Measurements from ENCODE around the gene RTEL1. TPM values are rescaled to one million over a fixed set of nuclear protein-coding genes. Genes with fewer than 3 reads are reported as not detected.

RTEL1 gene
- total RNA-seq, 1 donor from 2014 or later, result 46.9 TPM

- H3K36me3 Mint-ChIP-seq (ENCODE audit: low read depth), result peaks cover 27% of the 10 kb centered on the region
- H3K27ac Mint-ChIP-seq, result no peak overlapping the region
- H3K4me3 Mint-ChIP-seq (ENCODE audit: low read depth), result peak overlapping the region; percentile 13
- H3K4me1 Mint-ChIP-seq (ENCODE audit: low read depth), result peaks cover 17% of the 10 kb centered on the region
- intact Hi-C loops (cut with micrococcal nuclease), result loop anchor here (10.0 kb wide), 1 partner anchor 126 kb away; the partner anchor contains the start of genes ABHD16B and TPD52L2
- no peaks in the 10 kb centered on the region for H3K9me3 Mint-ChIP-seq
- H3K27me3 Mint-ChIP-seq (ENCODE audit: low read depth), result no peaks in the 10 kb centered on the region
- DNase-seq (ENCODE audit: low spot score), result no peak
Observed at GRCh38 chr20:63738687-63739129, 80.6 kb downstream of the RTEL1 start.

- DNase-seq (ENCODE audit: low spot score), result peak; percentile 72
- Mint-ChIP-seq H3K4me3 (ENCODE audit: low read depth) (peak within 1 kb of the TSS; percentile 13), H3K36me3 (ENCODE audit: low read depth) (peaks cover 22% of the 10 kb centered on the region), H3K27ac (no peak within 1 kb of the TSS), H3K4me1 (ENCODE audit: low read depth) (peaks cover 12% of the 10 kb centered on the region), H3K27me3 (ENCODE audit: low read depth) (no peaks in the 10 kb centered on the region), H3K9me3 (no peaks in the 10 kb centered on the region)
- intact Hi-C loops (cut with micrococcal nuclease), result loop anchor here (5.0 to 10.0 kb wide), 2 partner anchors 32 to 125 kb away; partner anchors contain the start of genes ABHD16B, ARFRP1, TPD52L2 and ZGPAT
Observed at GRCh38 chr20:63739130-63740069, 81.3 kb downstream of the RTEL1 start, which contains the start of gene SLC2A4RG. SLC2A4RG (plus strand) TSS chr20:63739776; CDS start chr20:63739913, 137 bp downstream.

GRCh38 chr20:63740070-63740626 lies 82.0 kb downstream of the RTEL1 start:
- intact Hi-C loops (cut with micrococcal nuclease), result loop anchor here (5.0 kb wide), 1 partner anchor 33 kb away; the partner anchor contains the start of genes ARFRP1 and ZGPAT
- H3K4me3 Mint-ChIP-seq (ENCODE audit: low read depth), result no peak overlapping the region

GRCh38 chr20:63740627-63741353 lies 82.7 kb downstream of the RTEL1 start:
- peak overlapping the region; percentile 52 for H3K4me3 Mint-ChIP-seq (ENCODE audit: low read depth)
- no peak for DNase-seq (ENCODE audit: low spot score)
- peaks cover 16% of the 10 kb centered on the region for H3K36me3 Mint-ChIP-seq (ENCODE audit: low read depth)
- intact Hi-C loops (cut with micrococcal nuclease), result loop anchor here (5.0 kb wide), 1 partner anchor 33 kb away; the partner anchor contains the start of genes ARFRP1 and ZGPAT
- H3K27me3 Mint-ChIP-seq (ENCODE audit: low read depth), result no peaks in the 10 kb centered on the region
- no peak overlapping the region for H3K27ac Mint-ChIP-seq
- H3K4me1 Mint-ChIP-seq (ENCODE audit: low read depth), result peaks cover 12% of the 10 kb centered on the region
- H3K9me3 Mint-ChIP-seq, result no peaks in the 10 kb centered on the region

More at GRCh38 chr20:63740070-63740626, 82.0 kb downstream of the RTEL1 start:
- H3K27ac Mint-ChIP-seq, result no peak overlapping the region
- peaks cover 22% of the 10 kb centered on the region for H3K36me3 Mint-ChIP-seq (ENCODE audit: low read depth)
- peaks cover 12% of the 10 kb centered on the region for H3K4me1 Mint-ChIP-seq (ENCODE audit: low read depth)
- no peaks in the 10 kb centered on the region for H3K27me3 Mint-ChIP-seq (ENCODE audit: low read depth)
- peak; percentile 52 for DNase-seq (ENCODE audit: low spot score)
- no peaks in the 10 kb centered on the region for H3K9me3 Mint-ChIP-seq

- Mint-ChIP-seq H3K36me3 (ENCODE audit: low read depth) (peaks cover 11% of the 10 kb centered on the region), H3K27me3 (ENCODE audit: low read depth) (no peaks in the 10 kb centered on the region), H3K4me1 (ENCODE audit: low read depth) (peaks cover 6% of the 10 kb centered on the region), H3K27ac (no peak overlapping the region), H3K4me3 (ENCODE audit: low read depth) (peak overlapping the region; percentile 57), H3K9me3 (no peaks in the 10 kb centered on the region)
- no peak for DNase-seq (ENCODE audit: low spot score)
- intact Hi-C loops (cut with micrococcal nuclease), result loop anchor here (5.0 kb wide), 1 partner anchor 34 kb away; the partner anchor contains the start of genes ARFRP1 and ZGPAT
Observed at GRCh38 chr20:63741354-63741675, 83.2 kb downstream of the RTEL1 start.

GRCh38 chr20:63741676-63742380 lies 83.7 kb downstream of the RTEL1 start:
- no peaks in the 10 kb centered on the region for H3K9me3 Mint-ChIP-seq
- intact Hi-C loops (cut with micrococcal nuclease), result loop anchor here (5.0 kb wide), 1 partner anchor 35 kb away; the partner anchor contains the start of genes ARFRP1 and ZGPAT

GRCh38 chr20:63742381-63743024 lies 84.4 kb downstream of the RTEL1 start:
- Mint-ChIP-seq H3K27ac (no peak overlapping the region), H3K9me3 (no peaks in the 10 kb centered on the region), H3K27me3 (ENCODE audit: low read depth) (no peaks in the 10 kb centered on the region), H3K4me3 (ENCODE audit: low read depth) (no peak overlapping the region), H3K36me3 (ENCODE audit: low read depth) (peaks cover 7% of the 10 kb centered on the region), H3K4me1 (ENCODE audit: low read depth) (peaks cover 2% of the 10 kb centered on the region)
- DNase-seq (ENCODE audit: low spot score), result no peak
- intact Hi-C loops (cut with micrococcal nuclease), result loop anchor here (5.0 kb wide), 1 partner anchor 35 kb away; the partner anchor contains the start of genes ARFRP1 and ZGPAT

More at GRCh38 chr20:63741676-63742380, 83.7 kb downstream of the RTEL1 start:
- Mint-ChIP-seq H3K27me3 (ENCODE audit: low read depth) (no peaks in the 10 kb centered on the region), H3K4me3 (ENCODE audit: low read depth) (peak overlapping the region; percentile 57), H3K4me1 (ENCODE audit: low read depth) (peaks cover 2% of the 10 kb centered on the region), H3K27ac (no peak overlapping the region), H3K36me3 (ENCODE audit: low read depth) (peaks cover 7% of the 10 kb centered on the region)
- DNase-seq (ENCODE audit: low spot score), result no peak

- DNase-seq (ENCODE audit: low spot score), result no peak
- Mint-ChIP-seq H3K4me1 (ENCODE audit: low read depth) (peaks cover 2% of the 10 kb centered on the region), H3K36me3 (ENCODE audit: low read depth) (peaks cover 7% of the 10 kb centered on the region), H3K27ac (no peak overlapping the region), H3K4me3 (ENCODE audit: low read depth) (no peak overlapping the region), H3K27me3 (ENCODE audit: low read depth) (no peaks in the 10 kb centered on the region), H3K9me3 (no peaks in the 10 kb centered on the region)
- intact Hi-C loops (cut with micrococcal nuclease), result loop anchor here (5.0 kb wide), 1 partner anchor 36 kb away; the partner anchor contains the start of genes ARFRP1 and ZGPAT
Observed at GRCh38 chr20:63743210-63743970, 85.3 kb downstream of the RTEL1 start.

GRCh38 chr20:63744158-63744557 lies 86.0 kb downstream of the RTEL1 start:
- no peak overlapping the region for H3K4me3 Mint-ChIP-seq (ENCODE audit: low read depth)
- peaks cover 7% of the 10 kb centered on the region for H3K36me3 Mint-ChIP-seq (ENCODE audit: low read depth)
- intact Hi-C loops (cut with micrococcal nuclease), result loop anchor here (5.0 kb wide), 1 partner anchor 37 kb away; the partner anchor contains the start of genes ARFRP1 and ZGPAT
- H3K4me1 Mint-ChIP-seq (ENCODE audit: low read depth), result no peaks in the 10 kb centered on the region
- no peaks in the 10 kb centered on the region for H3K9me3 Mint-ChIP-seq
- H3K27me3 Mint-ChIP-seq (ENCODE audit: low read depth), result no peaks in the 10 kb centered on the region
- H3K27ac Mint-ChIP-seq, result no peak overlapping the region
- no peak for DNase-seq (ENCODE audit: low spot score)

GRCh38 chr20:63744574-63745423 lies 86.7 kb downstream of the RTEL1 start:
- intact Hi-C loops (cut with micrococcal nuclease), result loop anchor here (5.0 kb wide), 1 partner anchor 37 kb away; the partner anchor contains the start of genes ARFRP1 and ZGPAT
- Mint-ChIP-seq H3K27ac (no peak overlapping the region), H3K9me3 (no peaks in the 10 kb centered on the region), H3K4me3 (ENCODE audit: low read depth) (no peak overlapping the region), H3K27me3 (ENCODE audit: low read depth) (no peaks in the 10 kb centered on the region), H3K4me1 (ENCODE audit: low read depth) (no peaks in the 10 kb centered on the region), H3K36me3 (ENCODE audit: low read depth) (peaks cover 7% of the 10 kb centered on the region)
- no peak for DNase-seq (ENCODE audit: low spot score)

All from activated T-helper 2 cell treated with anti-CD3 and anti-CD28 coated beads, Interferon-gamma antibody, Interleukin-2, Interleukin-4, amounts not matched to agents 10 μg/mL and 5 μg/mL and 100 μg/mL, durations not matched to agents 14 hours and 24 hours and 36 hours (primary cell).